Glutamatergic neuron (in vitro differentiated cells): ENCODE data around the gene DUOXA2. TPM values are rescaled to one million over a fixed set of nuclear protein-coding genes. Genes with fewer than 3 reads are reported as not detected.
"Not testable (repeated sequence)": the region's sequence is repeated elsewhere in the genome, so short reads cannot be mapped to it uniquely, and the experiment has no call there.

Experiments used
- DNase-seq: peaks from one replicate; pipeline ENCODE4 v3.0.0; 2022
- H3K27ac Mint-ChIP-seq: one replicate; pipeline ENCODE4 v1.8.0; 2020; ENCODE audit warnings: mild to moderate bottlenecking, mixed read lengths, inconsistent platforms; ENCODE audit not compliant: unreplicated experiment
- H3K27me3 Mint-ChIP-seq: one replicate; pipeline ENCODE4 v1.8.0; 2020; ENCODE audit warnings: mild to moderate bottlenecking, moderate library complexity, mixed read lengths, inconsistent platforms; ENCODE audit not compliant: unreplicated experiment
- H3K36me3 Mint-ChIP-seq: one replicate; pipeline ENCODE4 v1.8.0; 2020; ENCODE audit warnings: mild to moderate bottlenecking, mixed read lengths, inconsistent platforms; ENCODE audit not compliant: unreplicated experiment
- H3K4me1 Mint-ChIP-seq: one replicate; pipeline ENCODE4 v1.8.0; 2020; ENCODE audit warnings: mild to moderate bottlenecking, low read depth, mixed read lengths, inconsistent platforms; ENCODE audit not compliant: unreplicated experiment
- H3K4me3 Mint-ChIP-seq: one replicate; pipeline ENCODE4 v1.8.0; 2020; ENCODE audit warnings: mild to moderate bottlenecking, mixed read lengths, inconsistent platforms; ENCODE audit not compliant: unreplicated experiment
- H3K9me3 Mint-ChIP-seq: one replicate; pipeline ENCODE4 v1.8.0; 2020; ENCODE audit warnings: mild to moderate bottlenecking, moderate library complexity, mixed read lengths, inconsistent platforms; ENCODE audit not compliant: unreplicated experiment
- long read RNA-seq: library from polyadenylated mRNA; unstranded; transcript quantifications from one replicate; pipeline ENCODE4 v2.0.0, GENCODE V29; 2020; ENCODE audit not compliant: unreplicated experiment
- total RNA-seq: library from RNA; stranded (reverse); fragmentation: NEBNext Ultra II Directional; extraction: Animal tissue kit (Norgen Biotek cat#: 25700); gene quantifications from one replicate; pipeline ENCODE4 v1.2.1, GENCODE V29; 2021; ENCODE audit not compliant: unreplicated experiment
- TF ChIP-seq, protein P1 (sequence below): fragments of 200-600 bp; sonication (generic); IDR thresholded peaks from one replicate; pipeline ENCODE4 v1.5.0; 2021; ENCODE audit not compliant: partially characterized antibody, unreplicated experiment

DUOXA2 gene
- not detected for total RNA-seq
- long read RNA-seq: 0 reads

DNA sequence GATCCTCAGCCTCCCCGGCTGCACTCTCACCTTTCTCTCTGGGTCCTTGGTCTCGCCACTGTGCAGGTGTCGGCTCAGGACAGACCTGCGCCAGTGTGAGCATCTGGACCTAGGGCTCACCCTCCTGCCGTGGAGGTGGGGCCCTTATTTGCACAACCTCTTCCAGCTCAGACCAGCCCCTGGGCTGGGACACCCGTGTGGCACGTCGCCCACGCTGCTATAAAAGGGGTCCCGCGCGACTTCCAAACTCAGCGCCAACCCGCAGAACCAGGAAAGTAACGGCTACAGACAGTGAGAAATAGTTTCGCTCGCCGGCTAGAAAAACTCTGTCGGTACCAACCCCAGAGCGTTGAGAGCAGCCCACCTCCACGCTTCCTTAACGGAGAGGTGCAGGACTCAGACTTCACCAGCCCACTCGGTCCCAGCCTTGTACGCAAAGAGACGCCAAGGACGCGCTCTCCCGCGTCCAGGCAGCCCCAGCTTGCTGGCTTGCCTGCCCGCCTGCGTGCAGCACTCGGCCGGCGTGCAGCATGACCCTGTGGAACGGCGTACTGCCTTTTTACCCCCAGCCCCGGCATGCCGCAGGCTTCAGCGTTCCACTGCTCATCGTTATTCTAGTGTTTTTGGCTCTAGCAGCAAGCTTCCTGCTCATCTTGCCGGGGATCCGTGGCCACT is at the start of gene DUOXA2, which contains the start of gene DUOX2:
Gene DUOXA2, plus strand, starts transcription at position 251 of the 675 bp plus-strand sequence. Its CDS starts 280 bp downstream, at position 531.
Gene DUOX2, minus strand, starts transcription at position 97 of the 675 bp plus-strand sequence. CDS start 761 bp downstream, outside the sequence.
- peak; percentile 48 for DNase-seq
- Mint-ChIP-seq H3K36me3 (no peaks in the 10 kb centered on the region), H3K4me3 (peak within 1 kb of the TSS; percentile 23), H3K27me3 (peaks cover 55% of the 10 kb centered on the region), H3K4me1 (no peaks in the 10 kb centered on the region), H3K27ac (no peak within 1 kb of the TSS), H3K9me3 (peaks cover 10% of the 10 kb centered on the region)
- TF ChIP-seq, protein P1, sequence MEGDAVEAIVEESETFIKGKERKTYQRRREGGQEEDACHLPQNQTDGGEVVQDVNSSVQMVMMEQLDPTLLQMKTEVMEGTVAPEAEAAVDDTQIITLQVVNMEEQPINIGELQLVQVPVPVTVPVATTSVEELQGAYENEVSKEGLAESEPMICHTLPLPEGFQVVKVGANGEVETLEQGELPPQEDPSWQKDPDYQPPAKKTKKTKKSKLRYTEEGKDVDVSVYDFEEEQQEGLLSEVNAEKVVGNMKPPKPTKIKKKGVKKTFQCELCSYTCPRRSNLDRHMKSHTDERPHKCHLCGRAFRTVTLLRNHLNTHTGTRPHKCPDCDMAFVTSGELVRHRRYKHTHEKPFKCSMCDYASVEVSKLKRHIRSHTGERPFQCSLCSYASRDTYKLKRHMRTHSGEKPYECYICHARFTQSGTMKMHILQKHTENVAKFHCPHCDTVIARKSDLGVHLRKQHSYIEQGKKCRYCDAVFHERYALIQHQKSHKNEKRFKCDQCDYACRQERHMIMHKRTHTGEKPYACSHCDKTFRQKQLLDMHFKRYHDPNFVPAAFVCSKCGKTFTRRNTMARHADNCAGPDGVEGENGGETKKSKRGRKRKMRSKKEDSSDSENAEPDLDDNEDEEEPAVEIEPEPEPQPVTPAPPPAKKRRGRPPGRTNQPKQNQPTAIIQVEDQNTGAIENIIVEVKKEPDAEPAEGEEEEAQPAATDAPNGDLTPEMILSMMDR: no peak

DNA sequence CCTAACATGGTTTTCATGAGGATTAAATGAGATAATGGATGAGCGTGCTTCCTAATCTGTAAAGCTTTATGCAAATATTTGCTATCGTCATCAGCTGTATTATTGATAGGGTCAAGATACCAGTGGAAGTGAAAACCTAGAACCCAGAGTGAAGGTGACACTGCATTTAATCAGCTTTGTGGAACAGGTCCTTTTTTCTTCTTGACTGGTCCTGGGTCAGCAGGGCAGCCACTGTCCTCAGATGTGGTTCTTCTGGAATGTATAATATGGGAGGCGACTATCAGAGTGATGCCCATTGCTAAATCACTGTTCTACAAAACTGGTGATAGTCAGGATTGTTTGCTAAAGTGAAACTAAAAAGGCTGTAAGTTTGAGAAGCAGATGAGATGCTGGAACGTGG is 49.7 kb upstream of the DUOXA2 start:
- no peak overlapping the region for H3K4me3 Mint-ChIP-seq
- TF ChIP-seq, protein P1: no peak
- H3K36me3 Mint-ChIP-seq: no peaks in the 10 kb centered on the region
- H3K27ac Mint-ChIP-seq: no peak overlapping the region
- H3K4me1 Mint-ChIP-seq: no peaks in the 10 kb centered on the region
- no peak for DNase-seq
- no peaks in the 10 kb centered on the region for H3K27me3 Mint-ChIP-seq
- no peaks in the 10 kb centered on the region for H3K9me3 Mint-ChIP-seq

DNA sequence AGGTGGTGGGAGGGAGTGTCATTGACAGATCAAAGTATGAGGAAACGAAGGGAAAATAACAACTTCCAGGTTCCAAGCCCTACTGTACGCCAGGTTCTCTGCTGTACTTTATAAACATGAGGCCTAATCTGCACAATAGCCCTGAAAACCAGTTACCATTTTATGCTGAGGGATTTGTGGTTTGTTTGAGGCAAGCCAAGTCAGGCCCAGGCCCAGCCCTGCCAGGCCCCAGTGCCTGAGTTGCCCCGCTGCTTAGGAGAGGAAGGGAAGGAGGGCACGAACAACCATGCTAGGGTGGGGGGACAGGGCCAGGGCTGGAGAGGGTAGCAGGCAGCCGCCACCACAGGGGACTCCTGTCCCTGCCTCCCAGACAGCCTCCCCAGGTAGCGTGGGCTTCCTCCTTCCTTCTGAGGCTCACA is 44.2 kb upstream of the DUOXA2 start:
- not testable (repeated sequence) for H3K4me1 Mint-ChIP-seq, H3K27me3 Mint-ChIP-seq

DNA sequence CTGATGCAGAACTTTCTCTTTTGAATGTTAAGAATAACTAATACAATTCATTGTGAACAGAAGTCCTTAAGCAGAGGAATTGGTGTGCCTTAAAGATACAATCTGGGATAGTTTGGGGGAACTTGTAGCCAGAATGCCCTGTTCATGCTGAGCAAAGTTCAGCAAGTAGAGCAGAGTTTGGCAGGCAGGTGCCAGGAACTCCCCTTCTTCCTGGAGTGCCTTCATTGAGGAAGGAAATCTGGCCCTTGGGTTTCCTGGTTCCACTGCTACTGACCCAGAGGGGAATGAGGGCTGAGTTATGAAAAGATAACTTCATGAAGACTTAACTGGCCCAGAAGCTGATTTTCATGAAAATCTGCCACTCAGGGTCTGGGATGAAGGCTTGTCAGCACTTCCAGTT is 40.5 kb upstream of the DUOXA2 start:
- not testable (repeated sequence) for DNase-seq, H3K4me3 Mint-ChIP-seq, H3K27ac Mint-ChIP-seq, H3K27me3 Mint-ChIP-seq, H3K4me1 Mint-ChIP-seq, H3K9me3 Mint-ChIP-seq, H3K36me3 Mint-ChIP-seq

More for the DNA sequence above, 44.2 kb upstream of the DUOXA2 start:
- H3K27ac Mint-ChIP-seq, DNase-seq, H3K9me3 Mint-ChIP-seq, H3K36me3 Mint-ChIP-seq, H3K4me3 Mint-ChIP-seq: not testable (repeated sequence)

DNA sequence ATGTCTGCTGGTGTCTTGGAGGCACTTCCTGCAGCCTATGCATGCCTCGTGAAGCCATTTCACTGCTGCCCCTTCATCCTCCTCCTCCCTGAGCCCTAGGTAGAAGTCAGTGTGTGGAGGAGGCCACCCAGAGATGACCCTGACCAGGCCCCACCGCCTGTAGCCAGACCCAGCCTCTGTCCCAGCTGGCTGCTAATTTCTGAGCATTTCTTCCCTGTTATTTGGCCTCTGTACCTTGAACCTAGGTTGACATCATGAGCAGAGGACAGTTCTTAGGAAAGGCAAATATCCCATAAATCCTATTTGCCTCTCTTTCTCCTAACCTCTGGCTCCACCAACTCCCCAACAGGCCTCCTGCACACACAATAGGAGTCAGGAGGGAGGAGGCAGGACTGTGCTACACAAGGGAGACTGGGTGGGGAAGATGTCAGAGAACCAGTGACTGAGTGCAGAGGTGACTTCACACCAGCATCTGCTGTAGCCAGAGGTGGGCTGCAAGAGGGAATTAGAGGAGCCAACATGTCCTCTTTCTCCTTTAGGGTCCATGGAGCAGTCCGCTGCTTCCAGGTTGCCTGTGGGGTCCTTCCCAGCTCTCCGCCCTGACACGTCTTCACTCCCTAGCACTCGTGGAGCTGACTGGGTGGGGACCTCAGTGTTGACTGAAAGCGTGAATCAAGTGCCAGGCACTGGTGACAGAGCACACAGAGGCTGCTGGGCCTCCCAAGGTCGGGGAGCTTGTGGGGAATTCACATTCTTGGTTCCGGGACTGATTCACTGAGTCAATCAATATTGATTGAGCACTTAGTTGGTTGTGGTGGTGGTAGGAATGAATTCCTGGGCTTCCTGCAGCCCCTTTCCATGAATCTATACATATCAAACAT is 38.4 kb upstream of the DUOXA2 start:
- not testable (repeated sequence) for H3K27me3 Mint-ChIP-seq, H3K4me3 Mint-ChIP-seq, DNase-seq, H3K27ac Mint-ChIP-seq, H3K9me3 Mint-ChIP-seq, H3K36me3 Mint-ChIP-seq
- peaks cover 16% of the 10 kb centered on the region for H3K4me1 Mint-ChIP-seq

DNA sequence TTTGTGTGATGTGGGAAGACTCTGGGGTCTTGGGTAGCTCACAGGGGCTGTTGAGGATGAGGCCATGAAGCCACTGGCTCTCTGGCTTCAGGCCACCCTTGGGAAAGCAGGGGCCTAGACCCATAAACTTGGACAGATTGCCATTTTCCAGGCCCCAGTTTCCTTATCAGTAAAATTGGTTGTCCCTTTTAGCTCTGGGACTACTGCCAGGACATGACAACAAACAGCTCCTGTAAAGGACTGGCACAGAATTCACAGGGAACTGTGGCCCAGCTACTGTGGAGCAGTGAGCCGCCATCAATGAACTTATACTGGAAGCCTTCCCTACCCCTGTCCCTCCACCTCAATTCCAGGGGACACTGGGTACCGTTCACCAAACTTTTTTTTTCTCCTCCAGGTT is 36.7 kb upstream of the DUOXA2 start:
- not testable (repeated sequence) for H3K27ac Mint-ChIP-seq, H3K27me3 Mint-ChIP-seq, DNase-seq, H3K9me3 Mint-ChIP-seq, H3K4me3 Mint-ChIP-seq, H3K36me3 Mint-ChIP-seq
- peaks cover 16% of the 10 kb centered on the region for H3K4me1 Mint-ChIP-seq

DNA sequence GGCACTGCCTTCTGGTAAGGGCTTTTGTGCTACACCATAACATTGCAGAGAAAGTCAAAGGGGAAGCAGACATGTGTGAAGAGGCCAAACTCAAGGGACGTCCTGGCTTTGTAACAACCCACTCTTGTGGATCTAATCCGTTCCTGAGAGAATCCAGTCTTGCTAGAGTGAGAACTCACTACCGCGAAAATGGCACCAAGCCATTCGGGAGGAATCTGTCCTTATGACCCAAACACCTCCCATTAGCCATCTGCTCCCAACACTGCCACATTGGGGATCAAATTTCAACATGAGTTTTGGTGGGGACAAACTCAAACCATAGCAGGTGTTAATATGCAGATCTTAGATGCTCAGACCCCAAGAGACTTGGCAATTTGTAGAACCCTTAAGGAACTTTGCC is 34.9 kb upstream of the DUOXA2 start:
- Mint-ChIP-seq H3K4me1 (peaks cover 16% of the 10 kb centered on the region), H3K27ac (peak overlapping the region; percentile 86), H3K4me3 (peak overlapping the region; percentile 52)
- not testable (repeated sequence) for H3K9me3 Mint-ChIP-seq, H3K36me3 Mint-ChIP-seq, DNase-seq, H3K27me3 Mint-ChIP-seq

DNA sequence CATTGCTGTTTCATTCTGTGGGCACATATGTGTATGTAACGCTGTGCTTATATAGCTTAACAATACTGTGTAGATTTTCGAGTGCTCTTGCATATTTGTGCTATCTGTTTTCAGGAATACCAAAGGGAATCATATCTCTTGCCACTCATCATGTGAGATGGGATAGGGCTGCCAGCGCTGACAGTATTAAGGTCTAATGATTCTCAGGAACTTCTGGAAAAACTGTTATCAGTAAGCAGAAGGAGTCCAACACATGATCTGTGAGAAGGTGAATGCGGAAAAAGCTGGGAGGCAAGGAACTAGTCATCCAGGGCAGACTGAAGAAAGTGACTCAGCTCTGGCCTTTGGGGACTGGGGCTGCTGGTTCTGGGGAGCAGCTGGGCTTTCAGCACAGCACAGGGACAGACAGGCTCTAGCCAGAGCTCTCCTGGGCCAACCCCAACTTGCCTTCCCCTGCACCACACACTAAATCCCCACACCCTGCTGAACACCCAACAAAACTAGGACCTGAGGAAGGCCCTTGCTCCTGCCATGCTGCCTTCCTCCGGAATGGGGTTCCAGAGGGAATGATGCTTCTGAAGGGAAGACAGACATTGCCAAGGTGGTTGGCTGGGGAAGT is 34.4 kb upstream of the DUOXA2 start:
- DNase-seq, H3K9me3 Mint-ChIP-seq, H3K4me3 Mint-ChIP-seq, H3K27me3 Mint-ChIP-seq, H3K36me3 Mint-ChIP-seq: not testable (repeated sequence)
- peak overlapping the region; percentile 86 for H3K27ac Mint-ChIP-seq
- peaks cover 16% of the 10 kb centered on the region for H3K4me1 Mint-ChIP-seq

DNA sequence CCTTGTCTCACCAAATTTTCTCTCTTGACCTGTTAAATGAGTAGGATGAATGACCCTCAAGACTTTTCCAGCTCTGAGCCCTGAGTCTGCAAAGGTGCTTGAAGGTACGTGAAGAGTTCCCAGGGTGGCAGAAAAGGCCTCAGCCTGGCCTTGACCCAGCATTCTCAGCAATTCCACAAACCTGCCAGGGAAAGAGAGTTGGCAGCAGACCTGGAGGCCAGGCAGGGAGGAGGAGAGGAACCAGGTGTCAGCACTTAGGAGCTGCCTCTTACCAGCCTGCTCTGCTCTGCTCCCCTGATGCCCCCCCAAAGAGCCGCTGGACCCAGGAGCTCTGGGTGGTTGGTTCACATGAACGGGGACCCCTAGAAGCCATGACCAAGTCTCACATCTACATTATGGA is 33.5 kb upstream of the DUOXA2 start:
- Mint-ChIP-seq H3K27ac (peak overlapping the region; percentile 86), H3K4me1 (peaks cover 16% of the 10 kb centered on the region)
- not testable (repeated sequence) for H3K27me3 Mint-ChIP-seq, H3K4me3 Mint-ChIP-seq, H3K36me3 Mint-ChIP-seq, DNase-seq, H3K9me3 Mint-ChIP-seq

DNA sequence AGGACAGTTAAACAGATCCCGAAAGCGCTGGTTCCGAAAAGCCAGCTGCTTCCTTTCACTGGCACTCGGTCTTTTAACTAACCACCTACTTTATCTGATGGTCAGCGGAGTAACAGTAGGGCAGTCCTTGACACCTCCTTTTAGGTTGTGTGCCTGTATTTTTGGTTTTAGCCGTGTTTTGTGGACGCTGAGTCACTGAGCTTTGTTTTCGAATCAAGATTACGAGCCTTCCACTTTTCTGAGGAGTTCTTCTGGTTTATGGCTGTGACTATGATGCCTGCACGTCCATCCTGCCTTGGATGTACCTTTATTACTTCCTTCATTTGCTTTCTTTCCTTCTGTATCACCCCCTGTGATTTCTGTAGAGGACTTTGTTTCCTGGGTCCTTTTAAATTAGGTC is 31.7 kb upstream of the DUOXA2 start:
- H3K27ac Mint-ChIP-seq, DNase-seq, H3K4me3 Mint-ChIP-seq, H3K9me3 Mint-ChIP-seq, H3K27me3 Mint-ChIP-seq, H3K36me3 Mint-ChIP-seq: not testable (repeated sequence)
- peaks cover 15% of the 10 kb centered on the region for H3K4me1 Mint-ChIP-seq
